DMS53 (cell line): ENCODE results near the gene ADIPOR2.
"Not testable (repeated sequence)": the region's sequence is repeated elsewhere in the genome, so short reads cannot be mapped to it uniquely, and the experiment has no call there.

Source experiments
- DNase-seq: peaks from one replicate; lab custom pipeline; 2025; lab: John Stamatoyannopoulos, UW

The ADIPOR2 gene

DNA sequence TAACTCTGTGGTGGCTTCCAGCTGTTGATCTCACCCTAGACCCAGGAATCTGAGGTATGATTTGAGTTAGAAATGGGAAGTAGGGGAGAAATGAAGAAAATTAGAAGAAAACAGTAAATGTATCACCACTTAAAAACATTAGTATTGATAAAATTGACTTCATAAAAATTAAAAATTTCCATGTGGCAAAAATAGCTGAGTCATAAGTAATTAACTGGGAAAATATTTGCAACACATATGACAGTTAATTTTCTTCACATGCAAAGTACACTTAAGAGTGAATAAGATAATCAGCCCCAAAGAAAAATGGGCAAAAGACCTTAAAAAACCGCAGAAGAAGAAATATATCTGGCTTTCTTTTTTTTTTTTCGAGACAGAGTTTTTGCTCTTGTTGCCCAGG is 25.5 kb upstream of the ADIPOR2 start:
- DNase-seq = no peak

- DNase-seq = no peak
Measured at GRCh38 chr12:1666215-1666614, 24.7 kb upstream of the ADIPOR2 start.

- DNase-seq = peak; percentile 48
Measured at GRCh38 chr12:1666685-1667162, 24.1 kb upstream of the ADIPOR2 start.

- DNase-seq = no peak
Measured at GRCh38 chr12:1668833-1669543, 21.9 kb upstream of the ADIPOR2 start.

- DNase-seq = no peak
Measured at GRCh38 chr12:1670358-1671268, 20.3 kb upstream of the ADIPOR2 start.

GRCh38 chr12:1676043-1676442 is 14.8 kb upstream of the ADIPOR2 start:
- DNase-seq = no peak

DNA sequence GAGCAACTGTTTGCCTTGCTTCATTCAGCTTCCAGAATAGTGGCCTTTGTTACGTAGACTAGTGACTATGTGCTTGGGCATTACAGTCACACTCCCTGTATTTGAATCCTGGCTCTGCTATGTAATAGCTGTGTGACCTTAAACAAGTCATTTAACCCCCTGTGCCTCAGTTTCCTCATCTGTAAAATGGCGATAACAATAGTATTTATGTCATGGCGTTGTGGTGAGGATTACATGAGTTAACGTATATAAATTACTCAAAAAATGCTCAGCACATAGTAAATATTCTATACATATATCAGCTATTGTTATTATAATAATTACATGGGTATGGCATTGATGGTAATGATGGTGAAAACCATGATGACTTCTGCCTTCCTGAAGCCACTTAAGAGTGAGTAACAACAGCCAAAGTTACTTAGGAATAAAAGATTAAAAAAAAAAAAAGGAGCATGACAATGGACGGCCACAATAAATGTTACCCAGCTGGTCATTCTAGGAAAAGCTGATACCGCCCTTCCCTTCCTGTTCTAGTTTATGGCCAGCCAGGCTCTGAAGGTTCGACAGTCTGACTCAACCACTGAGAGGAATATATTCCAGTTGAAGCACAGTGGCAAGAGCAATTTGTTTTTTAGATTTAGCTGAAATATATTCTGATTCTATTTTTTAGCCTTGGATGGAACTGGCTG is 9.9 kb upstream of the ADIPOR2 start:
- DNase-seq = no peak

GRCh38 chr12:1681493-1681807 is 9.4 kb upstream of the ADIPOR2 start:
- no peak for DNase-seq

- DNase-seq = peak; percentile 52
Measured at GRCh38 chr12:1688086-1688710, 2.7 kb upstream of the ADIPOR2 start.

GRCh38 chr12:1691123-1692007 is 495 bp downstream of the ADIPOR2 start:
- peak; percentile 87 for DNase-seq

DNA sequence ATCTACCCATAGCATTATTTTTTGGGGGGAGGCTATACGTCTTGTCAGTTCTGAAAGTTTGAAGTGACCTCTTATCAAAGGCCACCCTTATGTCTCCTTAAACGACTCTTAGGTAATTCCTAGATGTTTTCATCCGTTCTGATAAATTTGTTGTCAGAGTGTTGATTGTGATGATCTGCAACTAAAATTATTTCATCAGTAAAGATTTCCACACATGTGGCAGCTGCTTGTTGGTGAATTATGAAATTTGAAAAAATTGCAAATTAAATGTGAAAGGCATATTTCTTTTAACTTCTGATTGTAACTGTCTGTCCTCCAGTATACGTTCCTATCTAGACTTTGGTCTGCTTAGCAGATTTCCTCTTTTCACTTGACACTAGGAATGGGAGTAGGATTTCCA is 1.4 kb downstream of the ADIPOR2 start:
- no peak for DNase-seq

- no peak for DNase-seq
Measured at GRCh38 chr12:1692895-1693610, 2.2 kb downstream of the ADIPOR2 start.

DNA sequence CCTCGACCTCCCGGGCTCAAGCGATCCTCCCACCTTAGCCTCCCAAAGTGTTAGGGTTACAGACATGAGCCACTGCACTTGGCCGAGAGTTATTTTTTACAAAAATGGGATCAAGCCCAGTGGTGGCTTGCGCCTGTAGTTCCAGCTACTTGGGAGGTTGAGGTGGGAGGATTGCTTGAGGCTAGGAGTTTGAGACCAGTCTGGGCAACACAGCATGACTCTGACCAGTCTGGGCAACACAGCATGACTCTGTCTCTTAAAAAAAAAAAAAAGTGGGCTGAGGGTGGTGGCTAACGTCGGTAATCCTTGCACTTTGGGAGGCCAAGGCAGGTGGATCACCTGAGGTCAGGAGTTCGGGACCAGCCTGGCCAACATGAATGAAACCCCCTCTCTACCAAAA is 4.2 kb downstream of the ADIPOR2 start:
- DNase-seq = not testable (repeated sequence)

- no peak for DNase-seq
Measured at GRCh38 chr12:1695886-1696670, 5.2 kb downstream of the ADIPOR2 start.

DNA sequence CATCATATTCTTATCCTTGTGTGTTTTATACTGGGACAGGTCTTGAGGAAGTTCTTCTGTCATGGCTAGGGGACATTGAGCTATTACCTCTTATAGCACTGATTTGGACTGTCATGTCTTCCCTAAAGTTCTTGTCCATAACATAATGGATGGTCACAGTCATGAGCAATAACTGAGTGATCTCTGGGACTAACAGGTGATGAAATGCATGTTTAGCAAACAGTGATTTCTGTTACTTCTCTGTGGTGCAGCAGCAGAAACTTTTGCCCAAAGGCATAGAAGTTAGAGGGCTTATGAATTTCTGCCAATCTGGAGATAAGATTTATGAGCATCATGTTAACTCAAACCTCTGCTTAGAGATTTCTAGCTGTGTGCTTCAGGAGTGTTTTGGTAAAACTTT is 5.9 kb downstream of the ADIPOR2 start:
- no peak for DNase-seq

DNA sequence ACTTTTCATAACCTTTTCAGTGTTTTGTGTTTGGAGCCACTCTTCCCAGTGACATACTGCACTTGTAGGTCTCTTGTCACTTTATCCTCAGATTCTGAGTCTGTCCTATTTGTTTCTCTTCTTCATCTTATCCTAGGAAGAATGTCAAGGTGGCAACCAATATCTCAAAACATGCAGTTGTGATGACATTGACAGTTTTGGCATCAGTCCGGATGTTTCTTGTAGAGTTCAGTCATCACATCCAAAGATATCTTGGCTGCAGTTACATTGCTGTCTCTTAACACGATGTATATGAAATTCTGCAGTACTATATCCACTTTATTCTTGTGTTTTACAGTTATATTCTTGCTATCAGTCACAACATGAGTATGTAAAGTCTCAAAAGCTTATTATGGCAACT is 6.4 kb downstream of the ADIPOR2 start:
- DNase-seq = no peak

DNA sequence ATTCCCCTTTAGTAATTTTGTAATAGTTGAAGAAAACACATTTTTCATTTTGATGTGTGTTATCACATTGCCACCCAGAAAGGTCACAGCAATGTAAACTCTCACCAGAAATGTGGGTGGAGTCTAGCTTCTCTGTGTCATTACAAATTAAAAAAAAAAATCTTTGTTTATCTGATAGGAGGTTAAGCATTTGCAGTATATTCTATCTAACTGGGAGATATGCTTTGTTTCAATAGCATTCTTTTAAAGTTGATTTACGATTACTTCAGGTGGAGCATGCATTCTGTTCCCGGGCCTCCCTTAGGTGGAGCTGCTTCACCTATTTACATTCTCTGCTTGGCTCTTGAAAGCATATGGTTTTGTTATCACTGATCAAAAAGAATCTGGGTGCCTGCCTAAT is 7.8 kb downstream of the ADIPOR2 start:
- DNase-seq = no peak

- no peak for DNase-seq
Measured at GRCh38 chr12:1702713-1703112, 11.8 kb downstream of the ADIPOR2 start.

DNA sequence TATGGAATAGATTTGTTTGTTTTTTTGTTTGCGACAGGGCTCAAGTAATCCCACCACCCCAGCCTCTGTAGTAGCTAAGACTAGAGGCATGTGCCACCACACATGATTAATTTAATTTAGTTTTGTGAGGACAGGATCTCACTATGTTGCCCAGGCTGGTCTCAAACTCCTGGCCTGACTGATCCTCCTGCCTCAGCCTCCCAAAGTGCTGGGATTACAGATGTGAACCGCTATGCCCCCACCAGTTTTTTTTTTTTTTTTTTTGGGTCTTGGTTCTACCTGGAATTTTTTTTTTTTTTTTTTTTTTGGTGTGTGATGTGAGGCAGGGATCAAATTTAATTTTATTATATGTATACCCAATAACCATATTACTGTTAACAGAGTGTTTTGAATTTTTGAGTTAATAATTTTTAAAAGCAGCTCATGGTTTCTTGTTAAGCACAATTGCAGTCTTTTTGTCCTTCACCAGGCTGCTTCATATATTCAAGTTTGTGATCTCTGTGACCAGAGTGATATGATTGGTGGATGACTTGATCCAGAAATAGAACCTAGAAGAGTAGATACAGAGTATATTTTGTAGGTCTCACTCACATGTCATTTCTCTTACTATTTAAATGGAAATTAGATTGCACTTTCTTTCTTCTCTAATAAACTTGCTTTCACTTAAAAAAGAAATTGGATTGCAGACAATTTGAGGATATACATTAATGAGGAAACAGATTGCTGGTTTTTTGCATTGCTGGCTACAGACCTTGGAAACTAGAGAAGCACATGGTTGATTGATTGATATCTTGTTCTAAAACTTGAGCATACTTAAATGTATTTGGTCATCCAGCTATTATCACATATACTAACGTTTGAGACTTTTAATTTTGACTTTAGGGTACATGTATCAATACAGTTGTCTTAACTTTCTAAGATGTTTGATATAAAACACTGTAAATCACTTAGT is 13.2 kb downstream of the ADIPOR2 start:
- no peak for DNase-seq
